Spleen (tissue), 13 donors: ENCODE data around the gene DRC1. TPM values are rescaled to one million over a fixed set of nuclear protein-coding genes. Genes with fewer than 3 reads are reported as not detected.
"Not testable (repeated sequence)": the region's sequence is repeated elsewhere in the genome, so short reads cannot be mapped to it uniquely, and the experiment has no call there.

Source experiments
- DNase-seq: peaks from one replicate; pipeline ENCODE4 v3.0.0-alpha.2; 2020
- H3K27ac ChIP-seq, 8 donors: fragments of 200-600 bp; sonication (generic) in 7 of 8; 1 replicate in 4 of 8; 2 replicates in 4 of 8; pipeline versions ENCODE4 v1.5.0 to v1.8.0; 2016 to 2021; ENCODE audit warnings: inconsistent platforms in 4 of 8, mild to moderate bottlenecking in 4 of 8, moderate library complexity in 1 of 8
- H3K27me3 ChIP-seq, 7 donors: fragments of 200-600 bp; sonication (generic) in 6 of 7; replicated peaks in 1 of 7; 1 replicate in 4 of 7; 2 replicates in 3 of 7; pipeline versions ENCODE4 v1.5.0 to v1.8.0; 2016 to 2021; ENCODE audit warnings: inconsistent platforms in 3 of 7, mild to moderate bottlenecking in 1 of 7
- H3K36me3 ChIP-seq, 6 donors: fragments of 200-600 bp; sonication (generic) in 5 of 6; 1 replicate in 4 of 6; 2 replicates in 2 of 6; pipeline versions ENCODE4 v1.5.0 to v1.8.0; 2016 to 2021; ENCODE audit warnings: inconsistent platforms in 2 of 6
- H3K4me1 ChIP-seq, 6 donors: fragments of 200-600 bp; sonication (generic) in 5 of 6; 1 replicate in 3 of 6; 2 replicates in 3 of 6; pipeline versions ENCODE4 v1.5.0 to v1.8.0; 2016 to 2021; ENCODE audit warnings: inconsistent platforms in 3 of 6
- H3K4me3 ChIP-seq, 8 donors: fragments of 200-600 bp; sonication (generic) in 7 of 8; 1 replicate in 4 of 8; 2 replicates in 4 of 8; pipeline versions ENCODE4 v1.5.0 to v1.8.0; 2016 to 2021; ENCODE audit warnings: inconsistent platforms in 4 of 8, mild to moderate bottlenecking in 4 of 8, moderate library complexity in 2 of 8
- H3K9me3 ChIP-seq, 8 donors: fragments of 200-600 bp; sonication (generic) in 7 of 8; 1 replicate in 4 of 8; 2 replicates in 4 of 8; pipeline versions ENCODE4 v1.5.0 to v1.8.0; 2016 to 2021; ENCODE audit warnings: inconsistent platforms in 4 of 8
- POLR2A ChIP-seq, 3 donors: fragments of 450-650 bp; IDR thresholded peaks; one replicate each; pipeline ENCODE4 v1.5.1; 2017; ENCODE audit warnings: antibody characterized with exemption in 3 of 3, mild to moderate bottlenecking in 1 of 3
- POLR2AphosphoS5 ChIP-seq, 3 donors: sonication (generic); formaldehyde crosslinking; IDR thresholded peaks; one replicate each; pipeline ENCODE4 v1.5.1; 2017; ENCODE audit warnings: antibody characterized with exemption in 3 of 3
- WGBS, 5 donors: extraction: QIAGEN DNeasy Blood & Tissue Kit in 3 of 5; methylation state at CpG; one replicate each; pipeline versions ENCODE4 v1.1.5 to v1.1.7; 2013 to 2018; 5-methylcytosine and 5-hydroxymethylcytosine counted together
- intact Hi-C: fragments of 100-400 bp; cut with DNase I; formaldehyde crosslinking; loops from one replicate; pipeline ENCODE4 v1.15.0; 2023; ENCODE audit warnings: low total_unique reads
- long read RNA-seq, 2 donors: transcript quantifications; one replicate each; lab custom pipeline, GENCODE V29; 2026
- polyA plus RNA-seq, 3 donors: library from polyadenylated mRNA; stranded (reverse); fragments of 200-250 nt; gene quantifications; one replicate each; pipeline ENCODE4 v1.2.1, GENCODE V29; 2013
- total RNA-seq, 7 donors: library from RNA; depleted of rRNA in 3 of 7; stranded (reverse); fragments of >200 nt in 3 of 7; fragmentation: NEBNext Ultra II Directional in 4 of 7; extraction: Animal tissue kit (Norgen Biotek cat#: 25700) in 4 of 7; gene quantifications; one replicate each; pipeline versions ENCODE4 v1.1.0 to v1.2.1, GENCODE V29; 2016 to 2021
- TF ChIP-seq, protein P1 (sequence below), 11 experiments: fragments of 200-600 bp in 7 of 11; fragments of 450-650 bp in 4 of 11; sonication (generic) in 4 of 11; IDR thresholded peaks in 8 of 11; conservative IDR thresholded peaks in 3 of 11; 1 replicate in 7 of 11; 2 replicates in 4 of 11; pipeline versions ENCODE4 v1.4.0 to v1.8.0; 2016 to 2021; ENCODE audit warnings: antibody characterized with exemption in 11 of 11, inconsistent platforms in 4 of 11, mild to moderate bottlenecking in 1 of 11
- donor health status: healthy with polysubstance abuse.
- donor health status: DM: no; HTN: no; CAD: no; lungs with moderate emphysema.
- donor health status: DM: no; HTN: no; CAD: no.
- donor health status: Bipolar disorder and iron deficiency.
- donor health status: healthy.
- donor health status: DM: no; HTN: no; CAD: no.
- donor health status: DM: yes; HTN: yes; CAD: no.

Gene DRC1
- total RNA-seq: under 1 TPM in 2 of 7 donors, not detected in 5; 0.23 to 0.25 TPM
- under 1 TPM in 1 of 3 donors, not detected in 2; 0.04 TPM for polyA plus RNA-seq
- long read RNA-seq, donor 1: 0 reads
- long read RNA-seq, donor 2: 0 reads

DNA sequence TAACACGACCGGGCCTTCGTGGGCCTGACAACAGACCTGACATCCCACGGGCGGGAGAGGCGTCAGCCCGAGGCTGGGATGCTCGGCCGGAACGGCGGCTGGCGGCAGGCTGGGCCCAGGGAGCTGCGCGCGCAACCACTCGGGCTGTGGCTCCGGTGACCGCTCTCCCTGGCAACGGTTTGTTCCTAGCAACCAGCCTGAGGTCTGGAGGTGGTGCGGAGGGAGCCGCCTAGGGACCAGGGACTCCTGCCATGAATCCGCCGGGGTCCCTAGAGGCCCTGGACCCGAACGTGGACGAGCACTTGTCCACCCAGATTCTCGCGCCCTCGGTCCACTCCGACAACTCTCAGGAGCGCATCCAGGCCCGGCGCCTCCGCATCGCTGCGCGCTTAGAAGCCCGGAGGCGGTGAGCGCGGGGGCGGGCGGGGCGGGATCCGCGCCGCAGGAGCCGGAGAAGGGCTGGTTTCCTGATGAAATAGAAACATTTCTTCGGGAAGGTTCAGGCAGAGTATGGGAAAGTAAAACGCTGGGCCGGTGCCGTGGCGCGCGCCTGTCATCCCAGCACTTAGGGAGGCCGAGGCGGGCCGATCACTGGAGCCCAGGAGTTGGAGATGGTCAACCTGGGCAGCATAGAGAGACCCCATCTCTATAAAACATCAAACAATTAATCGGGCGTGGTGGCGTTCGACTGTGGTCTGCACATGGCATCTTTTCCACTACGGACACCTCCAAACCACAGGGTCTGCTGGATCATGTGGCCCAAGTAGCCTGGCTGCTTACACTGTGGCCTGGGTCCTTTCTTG, at the start of gene DRC1:
TSS of gene DRC1 (plus strand) at position 182 of the 803 bp plus-strand sequence. CDS start at position 252, 70 bp downstream.
- Histone ChIP-seq H3K36me3 (no peaks in the 10 kb centered on the region), H3K4me3 (peak within 1 kb of the TSS in 5 of 8 donors; percentile 9 to 44 (median 19)), H3K27me3 (peaks cover 0 to 28% (median 12%) of the 10 kb centered on the region in 7 donors), H3K27ac (no peak within 1 kb of the TSS), H3K9me3 (no peaks in the 10 kb centered on the region), H3K4me1 (peaks cover 0 to 11% (median 8%) of the 10 kb centered on the region in 6 donors)
- no peak for TF ChIP-seq POLR2A (IDR thresholded peaks at IDR 0.05)
- TF ChIP-seq, protein P1, sequence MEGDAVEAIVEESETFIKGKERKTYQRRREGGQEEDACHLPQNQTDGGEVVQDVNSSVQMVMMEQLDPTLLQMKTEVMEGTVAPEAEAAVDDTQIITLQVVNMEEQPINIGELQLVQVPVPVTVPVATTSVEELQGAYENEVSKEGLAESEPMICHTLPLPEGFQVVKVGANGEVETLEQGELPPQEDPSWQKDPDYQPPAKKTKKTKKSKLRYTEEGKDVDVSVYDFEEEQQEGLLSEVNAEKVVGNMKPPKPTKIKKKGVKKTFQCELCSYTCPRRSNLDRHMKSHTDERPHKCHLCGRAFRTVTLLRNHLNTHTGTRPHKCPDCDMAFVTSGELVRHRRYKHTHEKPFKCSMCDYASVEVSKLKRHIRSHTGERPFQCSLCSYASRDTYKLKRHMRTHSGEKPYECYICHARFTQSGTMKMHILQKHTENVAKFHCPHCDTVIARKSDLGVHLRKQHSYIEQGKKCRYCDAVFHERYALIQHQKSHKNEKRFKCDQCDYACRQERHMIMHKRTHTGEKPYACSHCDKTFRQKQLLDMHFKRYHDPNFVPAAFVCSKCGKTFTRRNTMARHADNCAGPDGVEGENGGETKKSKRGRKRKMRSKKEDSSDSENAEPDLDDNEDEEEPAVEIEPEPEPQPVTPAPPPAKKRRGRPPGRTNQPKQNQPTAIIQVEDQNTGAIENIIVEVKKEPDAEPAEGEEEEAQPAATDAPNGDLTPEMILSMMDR (IDR thresholded peaks at IDR 0.05 in 8 of 11, conservative IDR thresholded peaks at IDR 0.05 in 3 of 11): no peak
- peak in 1 of 3 donors; percentile 33 for TF ChIP-seq POLR2AphosphoS5 (IDR thresholded peaks at IDR 0.05)
- intact Hi-C loops: no loop called here
- peak; percentile 76 for DNase-seq
- 19 to 25% (median 20%) methylated on average over 48 to 63 of the region's 63 CpGs for WGBS, 5 donors

DNA sequence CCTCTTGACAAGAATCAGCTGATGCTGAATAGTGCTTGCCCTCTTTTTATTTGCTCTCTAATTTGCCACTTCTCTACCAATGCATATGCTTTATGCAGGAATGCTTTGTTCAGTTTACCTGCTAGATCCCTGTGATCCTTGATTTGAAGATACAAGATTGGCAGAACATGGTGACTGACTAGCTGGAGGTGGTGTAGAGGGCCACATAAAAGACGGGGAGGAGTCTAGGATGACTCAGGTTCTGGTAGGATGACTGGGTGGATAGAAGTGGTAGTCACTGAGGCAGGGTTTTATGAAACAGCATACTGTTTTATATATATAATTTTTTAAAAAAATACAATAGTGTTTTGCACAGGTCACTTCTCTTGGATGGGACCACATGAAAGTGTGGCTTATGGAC, 48.8 kb upstream of the DRC1 start:
- 72 to 91% (median 83%) methylated on average over 1 of the region's 1 CpG for WGBS, 5 donors
- no peaks in the 10 kb centered on the region for H3K9me3 ChIP-seq
- no peak overlapping the region for H3K27ac ChIP-seq
- intact Hi-C loops: no loop called here
- H3K36me3 ChIP-seq: peaks cover 0 to 16% (median 0%) of the 10 kb centered on the region in 6 donors
- H3K4me1 ChIP-seq: peaks cover 2 to 41% (median 7%) of the 10 kb centered on the region in 6 donors
- no peak for DNase-seq
- H3K4me3 ChIP-seq: no peak overlapping the region
- TF ChIP-seq POLR2AphosphoS5 (IDR thresholded peaks at IDR 0.05) (no peak), POLR2A (IDR thresholded peaks at IDR 0.05) (no peak)
- TF ChIP-seq, protein P1 (IDR thresholded peaks at IDR 0.05 in 8 of 11, conservative IDR thresholded peaks at IDR 0.05 in 3 of 11): no peak
- H3K27me3 ChIP-seq: no peaks in the 10 kb centered on the region

DNA sequence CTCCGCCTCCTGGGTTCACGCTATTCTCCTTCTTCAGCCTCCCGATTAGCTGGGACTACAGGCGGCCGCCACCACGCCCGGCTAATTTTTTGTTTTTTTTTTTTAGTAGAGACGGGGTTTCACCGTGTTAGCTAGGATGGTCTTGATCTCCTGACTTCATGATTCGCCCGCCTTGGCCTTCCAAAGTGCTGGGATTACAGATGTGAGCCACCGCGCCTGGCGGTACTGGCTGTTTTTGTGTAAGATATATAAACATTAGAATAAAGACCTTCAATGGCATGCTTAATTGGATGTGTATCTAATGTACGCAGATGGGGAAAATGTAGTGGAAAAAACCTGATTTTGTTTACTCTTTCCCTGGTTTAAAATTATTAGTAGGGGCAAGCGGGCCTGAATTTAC, 47.3 kb upstream of the DRC1 start:
- H3K4me3 ChIP-seq, H3K9me3 ChIP-seq, H3K27me3 ChIP-seq, intact Hi-C loops, DNase-seq, H3K27ac ChIP-seq: not testable (repeated sequence)
- Histone ChIP-seq H3K4me1 (peaks cover 0 to 28% (median 0%) of the 10 kb centered on the region in 6 donors), H3K36me3 (peaks cover 0 to 22% (median 0%) of the 10 kb centered on the region in 6 donors)
- WGBS, 5 donors: 97% methylated on average over 16 of the region's 16 CpGs

DNA sequence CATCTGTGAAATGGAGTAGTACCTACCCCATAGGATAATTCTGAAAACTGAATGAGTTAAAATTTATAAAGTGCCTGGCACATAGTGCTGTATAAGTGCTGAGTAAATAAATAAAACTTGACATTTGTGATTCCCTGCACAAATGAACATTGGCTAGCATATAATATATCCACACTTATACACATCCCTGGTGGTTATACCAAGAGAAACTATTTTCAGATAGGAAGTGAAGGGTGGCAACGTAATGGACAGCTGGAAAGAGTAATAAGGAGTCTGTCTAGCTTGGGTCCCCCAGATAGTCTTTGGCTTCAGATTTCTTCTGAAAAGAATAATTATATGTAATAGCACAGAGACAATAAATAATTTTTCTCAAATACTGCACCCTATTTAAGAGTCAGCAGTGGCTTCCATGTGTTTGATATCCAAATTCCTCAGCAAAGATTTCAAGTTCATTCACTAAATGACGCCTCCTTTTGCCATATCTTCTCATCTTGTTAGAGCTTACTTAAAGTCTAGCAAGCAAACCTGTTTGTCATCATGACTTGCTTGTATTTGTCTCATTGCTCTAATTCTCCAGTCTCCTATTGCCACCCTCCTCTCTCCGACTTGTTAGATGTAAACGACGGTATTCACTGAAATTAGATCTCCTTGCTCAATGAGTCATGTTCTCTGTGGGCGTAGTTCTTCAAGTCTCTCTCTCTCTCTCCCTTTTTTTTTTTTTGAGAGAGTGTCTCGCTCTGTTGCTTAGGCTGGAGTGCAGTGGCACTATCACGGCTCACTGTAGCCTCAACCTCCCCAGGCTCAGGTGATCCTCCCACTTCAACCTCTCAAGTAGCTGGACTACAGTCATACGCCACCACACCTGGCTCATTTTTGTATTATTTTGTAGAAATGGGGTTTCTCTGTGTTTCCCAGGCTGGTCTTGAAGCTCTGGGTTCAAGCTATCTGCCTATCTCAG, 46.4 kb upstream of the DRC1 start:
- Histone ChIP-seq H3K4me1 (peaks cover 0 to 23% (median 0%) of the 10 kb centered on the region in 6 donors), H3K27me3 (no peaks in the 10 kb centered on the region), H3K36me3 (peaks cover 0 to 22% (median 0%) of the 10 kb centered on the region in 6 donors), H3K4me3 (no peak overlapping the region), H3K9me3 (no peaks in the 10 kb centered on the region), H3K27ac (no peak overlapping the region)
- intact Hi-C loops: no loop called here
- no peak for DNase-seq
- no peak for TF ChIP-seq POLR2AphosphoS5 (IDR thresholded peaks at IDR 0.05)
- TF ChIP-seq, protein P1 (IDR thresholded peaks at IDR 0.05 in 8 of 11, conservative IDR thresholded peaks at IDR 0.05 in 3 of 11): no peak
- no peak for TF ChIP-seq POLR2A (IDR thresholded peaks at IDR 0.05)
- 81 to 90% (median 89%) methylated on average over 9 of the region's 9 CpGs for WGBS, 5 donors
